ENCODE measurements around the gene PLAC1. TPM values are rescaled to one million over a fixed set of nuclear protein-coding genes. Genes with fewer than 3 reads are reported as not detected.

PLAC1 gene
- total and polyA plus RNA-seq, 2 of the 4 experiments (the other 2 are of a cell fraction) = 0.36 to 0.74 TPM

GRCh38 chrX:134664202-134664601, 5.9 kb upstream of the PLAC1 start:
- no peak overlapping the region for H2AK9ac ChIP-seq (replicated peaks; ENCODE audit: low read depth, low read length, poor library complexity)
- peak overlapping the region; percentile 30; the same call in 1 of the 2 replicates for H3K4ac ChIP-seq (ENCODE audit: low read depth, low read length)
- H3K9me1 ChIP-seq (ENCODE audit: insufficient read depth, low read length) = 0 out of 2 replicates have a peak, but pooled peaks cover 6% of the 10 kb centered on the region
- no peak overlapping the region for H2BK15ac ChIP-seq (ENCODE audit: low read depth, low read length)
- H2BK120ac ChIP-seq (ENCODE audit: low read depth, low read length) = peak overlapping the region; percentile 15; the same call in 1 of the 2 replicates
- ChIA-PET CTCF (no interaction called here), POLR2A (ENCODE audit: unreplicated experiment) (no interaction called here)
- no peak overlapping the region for H2AFZ ChIP-seq (replicated peaks; ENCODE audit: low read length, poor library complexity)
- H3K27me3 ChIP-seq (ENCODE audit: control insufficient read depth, insufficient read depth, low read length) = no peaks in the 10 kb centered on the region
- no peak overlapping the region for H3K4me3 ChIP-seq (ENCODE audit: insufficient read depth, low read depth, low read length)
- in situ Hi-C loops (cut with MboI; ENCODE audit: low sequenced_read_pairs) (no loop called here), intact Hi-C loops (cut with micrococcal nuclease) (no loop called here), dilution Hi-C loops (cut with HindIII; ENCODE audit: low sequenced_read_pairs, unreplicated experiment) (no loop called here)
- TF ChIP-seq MAZ (IDR thresholded peaks at IDR 0.05; ENCODE audit: borderline replicate concordance, low read depth, low read length) = no peak
- no peak for TF ChIP-seq RCOR1 (IDR thresholded peaks at IDR 0.05; ENCODE audit: insufficient replicate concordance, low read length)
- no peak for TF ChIP-seq CEBPB (IDR thresholded peaks at IDR 0.05; ENCODE audit: low read depth, low read length)
- no peak for TF ChIP-seq MAFK (IDR thresholded peaks at IDR 0.05; ENCODE audit: low read depth, low read length)
- no peak for TF ChIP-seq POLR2A (IDR thresholded peaks at IDR 0.05; ENCODE audit: low read depth, low read length)
- no peak for TF ChIP-seq FOS (IDR thresholded peaks at IDR 0.05; ENCODE audit: low read depth, low read length)
- no peak for TF ChIP-seq BHLHE40 (IDR thresholded peaks at IDR 0.05; ENCODE audit: low read depth, low read length)
- no peak for TF ChIP-seq USF2 (IDR thresholded peaks at IDR 0.05; ENCODE audit: low read depth, low read length)
- no peak for TF ChIP-seq SMC3 (IDR thresholded peaks at IDR 0.05; ENCODE audit: low read depth, low read length)
- no peak for TF ChIP-seq ELK1 (IDR thresholded peaks at IDR 0.05; ENCODE audit: borderline replicate concordance, low read depth, low read length)
- TF ChIP-seq NFE2L2 (IDR thresholded peaks at IDR 0.05; ENCODE audit: low read depth, low read length) = no peak
- TF ChIP-seq CTCF (conservative IDR thresholded peaks at IDR 0.05; ENCODE audit: low read depth, low read length) = no peak
- TF ChIP-seq RFX5 (IDR thresholded peaks at IDR 0.05; ENCODE audit: low read depth, low read length) = no peak
- no peak for TF ChIP-seq CHD1 (IDR thresholded peaks at IDR 0.05; ENCODE audit: low read depth, low read length)
- no peak for TF ChIP-seq RAD21 (IDR thresholded peaks at IDR 0.05; ENCODE audit: low read length)
- no peak for TF ChIP-seq MXI1 (IDR thresholded peaks at IDR 0.05; ENCODE audit: borderline replicate concordance, low read depth, low read length)
- H4K8ac ChIP-seq (ENCODE audit: low read depth in 2 of 2, low read length in 2 of 2) = no peak overlapping the region
- BruUV-seq (replicated peaks) = no TSS peak
- DNase-seq (no peak), ATAC-seq (ENCODE audit: low read depth) (no peak)
- H3K79me1 ChIP-seq (ENCODE audit: low read depth in 1 of 2, low read length in 2 of 2) = no peaks in the 10 kb centered on the region
- no peak overlapping the region for H2AK5ac ChIP-seq (ENCODE audit: low read depth, low read length)
- H4K91ac ChIP-seq (ENCODE audit: insufficient read depth, low read depth, low read length) = no peak overlapping the region; the same call in 1 of the 2 replicates
- H3K18ac ChIP-seq (ENCODE audit: low read depth, low read length) = no peak overlapping the region
- H2BK20ac ChIP-seq (ENCODE audit: low read depth, low read length) = no peak overlapping the region
- H2BK5ac ChIP-seq (ENCODE audit: low read depth, low read length, poor library complexity, severe bottlenecking) = no peak overlapping the region
- peaks cover 10% of the 10 kb centered on the region for H3K4me1 ChIP-seq (ENCODE audit: control insufficient read depth, insufficient read depth, low read length)
- H4K20me1 ChIP-seq (ENCODE audit: insufficient read depth, low read length) = no peaks in the 10 kb centered on the region
- no peaks in the 10 kb centered on the region for H3K36me3 ChIP-seq (ENCODE audit: control insufficient read depth, insufficient read depth, low read length)
- H3K27ac ChIP-seq (ENCODE audit: insufficient read depth, low read length) = no peak overlapping the region
- H3K9me3 ChIP-seq (ENCODE audit: control insufficient read depth, insufficient read depth, low read length) = no peaks in the 10 kb centered on the region
- no peak overlapping the region for H3K9ac ChIP-seq (ENCODE audit: low read depth, low read length)
- 0 out of 2 replicates have a peak overlapping the region, but pooled peaks have one; percentile 45 for H3K14ac ChIP-seq (replicated peaks; ENCODE audit: low read depth, low read length)
- no CpG with 5 or more reads among the region's 1 CpG for WGBS, 2 experiments (ENCODE audit: extremely low coverage in 2 of 2, insufficient read length in 1 of 2)
- H3K4me2 ChIP-seq (ENCODE audit: low read depth, low read length) = no peak overlapping the region
- no peak overlapping the region for H4K5ac ChIP-seq (ENCODE audit: low read depth, low read length)
- no peak overlapping the region for H3K23ac ChIP-seq (ENCODE audit: low read depth, low read length)
- H3K56ac ChIP-seq (ENCODE audit: extremely low read depth, insufficient read depth, low read length) = no peak overlapping the region

Data from IMR-90 (cell line).